Measurements from ENCODE around the gene CLASRP. TPM values are rescaled to one million over a fixed set of nuclear protein-coding genes. Genes with fewer than 3 reads are reported as not detected.

Gene CLASRP
- total and polyA plus RNA-seq, 4 donors = 11.6 to 97.3 (median 47.8) TPM

- no peaks in the 10 kb centered on the region for H3K27me3 ChIP-seq (ENCODE audit: control insufficient read depth, insufficient read depth, low read length)
- WGBS (ENCODE audit: insufficient coverage) = 100% methylated on average over 2 of the region's 2 CpGs
These were observed 19.7 kb upstream of the CLASRP start for GRCh38 chr19:45019187-45019586.

GRCh38 chr19:45020071-45020470, 18.8 kb upstream of the CLASRP start:
- Histone ChIP-seq H3K27ac (ENCODE audit: low read depth, low read length) (no peak overlapping the region), H3K36me3 (ENCODE audit: control insufficient read depth, insufficient read depth, low read length) (peaks cover 5% of the 10 kb centered on the region), H3K4me3 (ENCODE audit: low read depth, low read length) (no peak overlapping the region), H3K27me3 (ENCODE audit: control insufficient read depth, insufficient read depth, low read length) (no peaks in the 10 kb centered on the region), H3K4me1 (ENCODE audit: control insufficient read depth, insufficient read depth, low read length) (peaks cover 8% of the 10 kb centered on the region), H3K9me3 (ENCODE audit: control insufficient read depth, insufficient read depth, low read length) (no peaks in the 10 kb centered on the region)
- WGBS (ENCODE audit: insufficient coverage) = no CpG with 5 or more reads among the region's 3 CpGs
- DNase-seq (ENCODE audit: low read depth in 4 of 6, low spot score in 6 of 6) = no peak

More at GRCh38 chr19:45019187-45019586, 19.7 kb upstream of the CLASRP start:
- no peak for DNase-seq (ENCODE audit: low read depth in 4 of 6, low spot score in 6 of 6)
- Histone ChIP-seq H3K27ac (ENCODE audit: low read depth, low read length) (no peak overlapping the region), H3K4me1 (ENCODE audit: control insufficient read depth, insufficient read depth, low read length) (peaks cover 8% of the 10 kb centered on the region), H3K36me3 (ENCODE audit: control insufficient read depth, insufficient read depth, low read length) (peaks cover 5% of the 10 kb centered on the region), H3K4me3 (ENCODE audit: low read depth, low read length) (no peak overlapping the region), H3K9me3 (ENCODE audit: control insufficient read depth, insufficient read depth, low read length) (no peaks in the 10 kb centered on the region)

- no peak for DNase-seq (ENCODE audit: low read depth in 4 of 6, low spot score in 6 of 6)
- H3K27me3 ChIP-seq (ENCODE audit: control insufficient read depth, insufficient read depth, low read length) = no peaks in the 10 kb centered on the region
- WGBS (ENCODE audit: insufficient coverage) = 80% methylated on average over 14 of the region's 14 CpGs
- H3K4me1 ChIP-seq (ENCODE audit: control insufficient read depth, insufficient read depth, low read length) = peaks cover 4% of the 10 kb centered on the region
- no peak overlapping the region for H3K27ac ChIP-seq (ENCODE audit: low read depth, low read length)
- peaks cover 7% of the 10 kb centered on the region for H3K36me3 ChIP-seq (ENCODE audit: control insufficient read depth, insufficient read depth, low read length)
- no peak overlapping the region for H3K4me3 ChIP-seq (ENCODE audit: low read depth, low read length)
- no peaks in the 10 kb centered on the region for H3K9me3 ChIP-seq (ENCODE audit: control insufficient read depth, insufficient read depth, low read length)
These were observed 16.9 kb upstream of the CLASRP start for GRCh38 chr19:45021971-45022370.

GRCh38 chr19:45023048-45023447, 15.8 kb upstream of the CLASRP start:
- no peak overlapping the region for H3K4me3 ChIP-seq (ENCODE audit: low read depth, low read length)
- no peak for DNase-seq (ENCODE audit: low read depth in 4 of 6, low spot score in 6 of 6)
- 82% methylated on average over 1 of the region's 4 CpGs for WGBS (ENCODE audit: insufficient coverage)
- H3K36me3 ChIP-seq (ENCODE audit: control insufficient read depth, insufficient read depth, low read length) = peaks cover 7% of the 10 kb centered on the region
- no peaks in the 10 kb centered on the region for H3K4me1 ChIP-seq (ENCODE audit: control insufficient read depth, insufficient read depth, low read length)
- H3K9me3 ChIP-seq (ENCODE audit: control insufficient read depth, insufficient read depth, low read length) = no peaks in the 10 kb centered on the region
- no peaks in the 10 kb centered on the region for H3K27me3 ChIP-seq (ENCODE audit: control insufficient read depth, insufficient read depth, low read length)
- no peak overlapping the region for H3K27ac ChIP-seq (ENCODE audit: low read depth, low read length)

GRCh38 chr19:45025264-45025663, 13.6 kb upstream of the CLASRP start:
- Histone ChIP-seq H3K27ac (ENCODE audit: low read depth, low read length) (no peak overlapping the region), H3K9me3 (ENCODE audit: control insufficient read depth, insufficient read depth, low read length) (no peaks in the 10 kb centered on the region), H3K27me3 (ENCODE audit: control insufficient read depth, insufficient read depth, low read length) (no peaks in the 10 kb centered on the region), H3K36me3 (ENCODE audit: control insufficient read depth, insufficient read depth, low read length) (peaks cover 11% of the 10 kb centered on the region), H3K4me1 (ENCODE audit: control insufficient read depth, insufficient read depth, low read length) (no peaks in the 10 kb centered on the region), H3K4me3 (ENCODE audit: low read depth, low read length) (no peak overlapping the region)
- 89% methylated on average over 5 of the region's 9 CpGs for WGBS (ENCODE audit: insufficient coverage)
- no peak for DNase-seq (ENCODE audit: low read depth in 4 of 6, low spot score in 6 of 6)

DNA sequence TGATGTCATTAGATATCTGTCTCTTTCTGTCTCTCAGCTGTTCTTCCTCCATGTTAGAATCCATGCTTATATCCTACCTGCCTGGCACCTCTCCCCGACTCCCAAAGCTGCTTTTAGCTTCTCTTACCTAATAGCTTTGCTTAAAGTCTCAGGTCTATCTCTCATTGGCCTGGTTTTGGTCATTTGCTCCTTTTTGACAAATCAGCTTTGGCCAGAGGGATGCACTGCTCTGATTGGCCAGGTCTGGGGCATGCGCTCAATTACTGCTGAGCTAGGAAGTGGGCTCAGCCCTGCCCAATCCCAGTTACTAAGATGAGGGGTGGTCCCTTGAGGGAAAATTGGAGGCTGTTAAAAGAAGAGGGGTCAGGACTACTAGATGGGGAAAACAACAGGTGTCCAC, 11.5 kb upstream of the CLASRP start:
- H3K36me3 ChIP-seq (ENCODE audit: control insufficient read depth, insufficient read depth, low read length) = peaks cover 10% of the 10 kb centered on the region
- no peak for DNase-seq (ENCODE audit: low read depth in 4 of 6, low spot score in 6 of 6)
- H3K27me3 ChIP-seq (ENCODE audit: control insufficient read depth, insufficient read depth, low read length) = no peaks in the 10 kb centered on the region
- H3K27ac ChIP-seq (ENCODE audit: low read depth, low read length) = no peak overlapping the region
- H3K4me3 ChIP-seq (ENCODE audit: low read depth, low read length) = no peak overlapping the region
- no peaks in the 10 kb centered on the region for H3K9me3 ChIP-seq (ENCODE audit: control insufficient read depth, insufficient read depth, low read length)
- 81% methylated on average over 2 of the region's 2 CpGs for WGBS (ENCODE audit: insufficient coverage)
- no peaks in the 10 kb centered on the region for H3K4me1 ChIP-seq (ENCODE audit: control insufficient read depth, insufficient read depth, low read length)

DNA sequence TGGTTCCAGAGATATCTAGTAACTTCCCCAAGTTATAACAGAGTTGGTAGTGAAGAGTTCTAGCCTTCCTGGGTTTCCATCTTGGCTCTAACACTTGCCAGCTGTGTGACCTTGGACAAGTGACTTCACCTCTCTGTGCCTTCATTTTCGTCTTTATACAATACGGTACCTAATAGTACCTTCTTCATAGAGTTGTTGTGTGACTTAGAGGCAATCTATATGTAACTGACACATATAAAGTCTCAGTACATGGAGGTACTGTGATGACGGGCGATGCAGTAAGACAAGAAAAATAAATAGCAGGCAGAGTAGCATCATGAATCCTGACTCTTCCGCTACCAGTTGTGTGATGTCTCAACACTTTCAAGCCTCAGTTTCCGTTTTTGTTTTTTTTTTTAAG, 8.0 kb upstream of the CLASRP start:
- no peak overlapping the region for H3K4me3 ChIP-seq (ENCODE audit: low read depth, low read length)
- no peaks in the 10 kb centered on the region for H3K4me1 ChIP-seq (ENCODE audit: control insufficient read depth, insufficient read depth, low read length)
- H3K36me3 ChIP-seq (ENCODE audit: control insufficient read depth, insufficient read depth, low read length) = peaks cover 21% of the 10 kb centered on the region
- H3K27me3 ChIP-seq (ENCODE audit: control insufficient read depth, insufficient read depth, low read length) = no peaks in the 10 kb centered on the region
- no peak overlapping the region for H3K27ac ChIP-seq (ENCODE audit: low read depth, low read length)
- no peak for DNase-seq (ENCODE audit: low read depth in 4 of 6, low spot score in 6 of 6)
- H3K9me3 ChIP-seq (ENCODE audit: control insufficient read depth, insufficient read depth, low read length) = no peaks in the 10 kb centered on the region
- 98% methylated on average over 4 of the region's 6 CpGs for WGBS (ENCODE audit: insufficient coverage)

- no peak for DNase-seq (ENCODE audit: low read depth in 4 of 6, low spot score in 6 of 6)
- no peak overlapping the region for H3K27ac ChIP-seq (ENCODE audit: low read depth, low read length)
- no peaks in the 10 kb centered on the region for H3K27me3 ChIP-seq (ENCODE audit: control insufficient read depth, insufficient read depth, low read length)
- H3K4me1 ChIP-seq (ENCODE audit: control insufficient read depth, insufficient read depth, low read length) = no peaks in the 10 kb centered on the region
- WGBS (ENCODE audit: insufficient coverage) = 81% methylated on average over 18 of the region's 18 CpGs
- H3K9me3 ChIP-seq (ENCODE audit: control insufficient read depth, insufficient read depth, low read length) = no peaks in the 10 kb centered on the region
- no peak overlapping the region for H3K4me3 ChIP-seq (ENCODE audit: low read depth, low read length)
- peaks cover 25% of the 10 kb centered on the region for H3K36me3 ChIP-seq (ENCODE audit: control insufficient read depth, insufficient read depth, low read length)
These were observed 6.4 kb upstream of the CLASRP start for GRCh38 chr19:45032421-45032820.

DNA sequence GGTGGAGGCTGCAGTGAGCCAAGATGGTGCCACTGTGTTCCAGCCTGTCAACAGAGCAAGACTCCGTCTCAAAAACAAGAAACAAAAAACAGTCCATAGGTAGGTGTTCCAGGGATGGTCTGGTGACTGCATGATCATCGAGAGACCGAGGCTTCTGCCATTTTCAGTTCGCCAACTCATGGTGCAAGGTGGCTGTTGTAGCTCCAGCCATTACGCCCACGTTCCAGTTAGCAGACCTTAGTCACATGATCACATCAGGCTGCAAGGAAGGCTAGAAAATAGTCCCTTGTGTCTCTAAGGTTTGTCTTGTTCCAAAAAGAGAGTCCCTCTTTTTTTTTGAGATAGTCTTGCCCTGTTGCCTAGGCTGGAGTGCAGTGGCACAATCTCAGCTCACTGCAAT, 3.1 kb upstream of the CLASRP start:
- Histone ChIP-seq H3K27ac (ENCODE audit: low read depth, low read length) (no peak overlapping the region), H3K27me3 (ENCODE audit: control insufficient read depth, insufficient read depth, low read length) (no peaks in the 10 kb centered on the region), H3K4me1 (ENCODE audit: control insufficient read depth, insufficient read depth, low read length) (peaks cover 22% of the 10 kb centered on the region), H3K9me3 (ENCODE audit: control insufficient read depth, insufficient read depth, low read length) (no peaks in the 10 kb centered on the region), H3K4me3 (ENCODE audit: low read depth, low read length) (no peak overlapping the region), H3K36me3 (ENCODE audit: control insufficient read depth, insufficient read depth, low read length) (peaks cover 32% of the 10 kb centered on the region)
- no peak for DNase-seq (ENCODE audit: low read depth in 4 of 6, low spot score in 6 of 6)
- 94% methylated on average over 6 of the region's 6 CpGs for WGBS (ENCODE audit: insufficient coverage)

GRCh38 chr19:45037393-45038169, 1.3 kb upstream of the CLASRP start:
- Histone ChIP-seq H3K9me3 (ENCODE audit: control insufficient read depth, insufficient read depth, low read length) (no peaks in the 10 kb centered on the region), H3K27ac (ENCODE audit: low read depth, low read length) (no peak overlapping the region), H3K27me3 (ENCODE audit: control insufficient read depth, insufficient read depth, low read length) (no peaks in the 10 kb centered on the region), H3K4me3 (ENCODE audit: low read depth, low read length) (no peak overlapping the region), H3K36me3 (ENCODE audit: control insufficient read depth, insufficient read depth, low read length) (peaks cover 44% of the 10 kb centered on the region), H3K4me1 (ENCODE audit: control insufficient read depth, insufficient read depth, low read length) (peaks cover 23% of the 10 kb centered on the region)
- DNase-seq (ENCODE audit: low read depth in 4 of 6, low spot score in 6 of 6) = no peak
- WGBS (ENCODE audit: insufficient coverage) = 88% methylated on average over 30 of the region's 37 CpGs
